Gastrocnemius medialis (tissue), 4 donors: ENCODE data around the gene KCNIP3. TPM values are rescaled to one million over a fixed set of nuclear protein-coding genes. Genes with fewer than 3 reads are reported as not detected.

Source experiments
- ATAC-seq, 2 donors: fragments of 150-250 bp; one replicate each; pipeline ENCODE4 v1.9.1; 2016
- DNase-seq, 2 donors: peaks; one replicate each; pipeline ENCODE4 v3.0.0-alpha.2; 2019
- H3K27ac ChIP-seq, 4 donors: fragments of 200-600 bp; sonication (generic); 1 replicate in 1 of 4; 2 replicates in 3 of 4; pipeline ENCODE4 v1.5.1; 2016 to 2018; ENCODE audit warnings: mild to moderate bottlenecking in 2 of 4, moderate library complexity in 1 of 4
- H3K27me3 ChIP-seq, 3 donors: fragments of 200-600 bp; sonication (generic) in 2 of 3; 1 replicate in 1 of 3; 2 replicates in 2 of 3; pipeline versions ENCODE4 v1.5.1 to v1.6.0; 2016 to 2019; ENCODE audit warnings: mild to moderate bottlenecking in 1 of 3, moderate library complexity in 1 of 3
- H3K36me3 ChIP-seq, 2 donors: fragments of 200-600 bp; sonication (generic) in 1 of 2; one replicate each; pipeline ENCODE4 v1.5.1; 2017 to 2018
- H3K4me1 ChIP-seq, 2 donors: fragments of 200-600 bp; sonication (generic) in 1 of 2; one replicate each; pipeline ENCODE4 v1.5.1; 2016 to 2017; ENCODE audit warnings: mild to moderate bottlenecking in 2 of 2
- H3K4me3 ChIP-seq, 4 donors: fragments of 200-600 bp; sonication (generic) in 3 of 4; 1 replicate in 1 of 4; 2 replicates in 3 of 4; pipeline ENCODE4 v1.5.1; 2016 to 2019; ENCODE audit warnings: mild to moderate bottlenecking in 2 of 4
- H3K9me3 ChIP-seq, 3 donors: fragments of 200-600 bp; sonication (generic) in 2 of 3; 1 replicate in 1 of 3; 2 replicates in 2 of 3; pipeline ENCODE4 v1.5.1; 2016 to 2019
- CTCF ChIP-seq, 5 experiments: fragments of 450-650 bp in 3 of 5; fragments of 200-600 bp in 2 of 5; sonication (generic) in 2 of 5; IDR thresholded peaks in 4 of 5; conservative IDR thresholded peaks in 1 of 5; 1 replicate in 4 of 5; 2 replicates in 1 of 5; pipeline ENCODE4 v1.5.1; 2016 to 2019; ENCODE audit warnings: antibody characterized with exemption in 5 of 5, mild to moderate bottlenecking in 3 of 5, moderate library complexity in 3 of 5
- POLR2A ChIP-seq, 2 donors: fragments of 450-650 bp; IDR thresholded peaks; one replicate each; pipeline ENCODE4 v1.6.1; 2017; ENCODE audit warnings: antibody characterized with exemption in 2 of 2, mild to moderate bottlenecking in 2 of 2, moderate library complexity in 2 of 2
- in situ Hi-C, 4 donors: fragments of 200-750 bp; cut with MboI; loops; one replicate each; pipeline versions ENCODE4 v1.15.0 to v1.8.0; 2017; ENCODE audit warnings: low sequenced_read_pairs in 4 of 4
- intact Hi-C: fragments of 100-400 bp; cut with DNase I; formaldehyde crosslinking; loops from one replicate; pipeline ENCODE4 v1.15.1; 2023; ENCODE audit warnings: low total_unique reads
- total RNA-seq, 4 donors: library from RNA; depleted of rRNA; stranded (reverse); fragments of >200 nt; gene quantifications; one replicate each; pipeline versions ENCODE4 v1.1.0 to v1.2.3, GENCODE V29; 2016

The KCNIP3 gene
- total RNA-seq, 4 donors from 2014 or later, result 0.55 to 2.9 (median 1.0) TPM

GRCh38 chr2:95385570-95385984 lies 88.4 kb downstream of the KCNIP3 start:
- ATAC-seq (no peak), DNase-seq (no peak)
- intact Hi-C loops, result no loop called here
- Histone ChIP-seq H3K9me3 (no peaks in the 10 kb centered on the region), H3K27me3 (peaks cover 11 to 22% (median 11%) of the 10 kb centered on the region in 3 donors), H3K36me3 (no peaks in the 10 kb centered on the region), H3K4me1 (no peaks in the 10 kb centered on the region), H3K4me3 (no peak overlapping the region), H3K27ac (peak overlapping the region in 1 of 4 donors; percentile 13)
- no peak for TF ChIP-seq POLR2A (IDR thresholded peaks at IDR 0.05)
- TF ChIP-seq CTCF (IDR thresholded peaks at IDR 0.05 in 4 of 5, conservative IDR thresholded peaks at IDR 0.05 in 1 of 5), result no peak
- in situ Hi-C loops, result no loop called here

- H3K36me3 ChIP-seq, result no peaks in the 10 kb centered on the region
- no peak overlapping the region for H3K4me3 ChIP-seq
- H3K4me1 ChIP-seq, result no peaks in the 10 kb centered on the region
- no peak overlapping the region for H3K27ac ChIP-seq
- intact Hi-C loops (no loop called here), in situ Hi-C loops (no loop called here)
- peaks cover 11 to 22% (median 11%) of the 10 kb centered on the region in 3 donors for H3K27me3 ChIP-seq
- no peak for TF ChIP-seq CTCF (IDR thresholded peaks at IDR 0.05 in 4 of 5, conservative IDR thresholded peaks at IDR 0.05 in 1 of 5)
- DNase-seq, result no peak
- H3K9me3 ChIP-seq, result no peaks in the 10 kb centered on the region
- ATAC-seq, result no peak
Observed at GRCh38 chr2:95386031-95386430, 88.9 kb downstream of the KCNIP3 start.

- Histone ChIP-seq H3K4me3 (no peak overlapping the region), H3K4me1 (no peaks in the 10 kb centered on the region), H3K9me3 (no peaks in the 10 kb centered on the region), H3K36me3 (no peaks in the 10 kb centered on the region), H3K27me3 (peaks cover 11 to 22% (median 11%) of the 10 kb centered on the region in 3 donors), H3K27ac (no peak overlapping the region)
- DNase-seq, result no peak
- intact Hi-C loops (no loop called here), in situ Hi-C loops (no loop called here)
- ATAC-seq, result no peak
- no peak for TF ChIP-seq POLR2A (IDR thresholded peaks at IDR 0.05)
- no peak for TF ChIP-seq CTCF (IDR thresholded peaks at IDR 0.05 in 4 of 5, conservative IDR thresholded peaks at IDR 0.05 in 1 of 5)
Observed at GRCh38 chr2:95387358-95387757, 90.2 kb downstream of the KCNIP3 start.

- intact Hi-C loops, result no loop called here
Observed at GRCh38 chr2:95388091-95388692, 91.0 kb downstream of the KCNIP3 start.

More at GRCh38 chr2:95388091-95388692, 91.0 kb downstream of the KCNIP3 start:
- H3K9me3 ChIP-seq, result no peaks in the 10 kb centered on the region
- no peak overlapping the region for H3K4me3 ChIP-seq
- TF ChIP-seq POLR2A (IDR thresholded peaks at IDR 0.05) (no peak), CTCF (IDR thresholded peaks at IDR 0.05 in 4 of 5, conservative IDR thresholded peaks at IDR 0.05 in 1 of 5) (no peak)
- H3K36me3 ChIP-seq, result no peaks in the 10 kb centered on the region
- H3K27ac ChIP-seq, result no peak overlapping the region
- no peak for ATAC-seq
- in situ Hi-C loops, result no loop called here
- no peaks in the 10 kb centered on the region for H3K4me1 ChIP-seq
- peaks cover 9 to 22% (median 11%) of the 10 kb centered on the region in 3 donors for H3K27me3 ChIP-seq
- no peak for DNase-seq
